Common myeloid progenitor, CD34-positive (primary cell): Measurements from ENCODE around the gene TIMP2.

Experiments
- CTCF ChIA-PET: fragments of 350-600 bp; sonication (Branson Sonifier 250); formaldehyde crosslinking; loops from one replicate; lab custom pipeline; 2021; ENCODE audit warnings: antibody characterized with exemption; lab: Charles Lee
- POLR2A ChIA-PET: fragments of 350-600 bp; sonication (Branson Sonifier 250); formaldehyde crosslinking; loops from one replicate; lab custom pipeline; 2021; ENCODE audit warnings: antibody characterized with exemption; lab: Charles Lee
- DNase-seq, 3 donors: peaks; one replicate each; pipeline versions ENCODE4 v3.0.0 to v3.0.0-alpha.2; 2013
- H3K27ac ChIP-seq, 2 experiments: 1 replicate in 1 of 2; 2 replicates in 1 of 2; pipeline ENCODE4 v1.7.0; 2013; ENCODE audit warnings: inconsistent platforms in 2 of 2, low read length in 2 of 2, mild to moderate bottlenecking in 2 of 2, low read depth in 1 of 2, moderate library complexity in 1 of 2; ENCODE audit not compliant: severe bottlenecking in 2 of 2, insufficient read depth in 1 of 2, poor library complexity in 1 of 2
- H3K27me3 ChIP-seq, 5 experiments: replicated peaks in 2 of 5; 1 replicate in 3 of 5; 2 replicates in 2 of 5; pipeline versions ENCODE4 v1.6.1 to v1.7.0; 2013; ENCODE audit warnings: low read length in 4 of 5, mild to moderate bottlenecking in 2 of 5, moderate library complexity in 2 of 5, inconsistent platforms in 1 of 5; ENCODE audit not compliant: insufficient read depth in 5 of 5, control insufficient read depth in 4 of 5
- H3K36me3 ChIP-seq, 4 experiments: 1 replicate in 2 of 4; 2 replicates in 2 of 4; pipeline versions ENCODE4 v1.6.1 to v1.7.0; 2013; ENCODE audit warnings: low read length in 3 of 4, control low read depth in 1 of 4, mild to moderate bottlenecking in 1 of 4; ENCODE audit not compliant: control insufficient read depth in 4 of 4, insufficient read depth in 4 of 4
- H3K4me1 ChIP-seq, 4 experiments: 1 replicate in 3 of 4; 2 replicates in 1 of 4; pipeline versions ENCODE4 v1.6.1 to v1.7.1; 2013; ENCODE audit warnings: low read length in 3 of 4, mild to moderate bottlenecking in 3 of 4, control low read depth in 1 of 4, inconsistent platforms in 1 of 4, moderate library complexity in 1 of 4; ENCODE audit not compliant: control insufficient read depth in 4 of 4, insufficient read depth in 4 of 4; ENCODE audit errors: control extremely low read depth in 1 of 4
- H3K4me3 ChIP-seq, 7 experiments: 1 replicate in 4 of 7; 2 replicates in 3 of 7; pipeline versions ENCODE4 v1.5.1 to v1.7.0; 2013; ENCODE audit warnings: mild to moderate bottlenecking in 7 of 7, low read length in 6 of 7, moderate library complexity in 6 of 7, inconsistent platforms in 2 of 7, low read depth in 2 of 7, control low read depth in 1 of 7; ENCODE audit not compliant: insufficient read depth in 4 of 7, control insufficient read depth in 1 of 7; ENCODE audit errors: extremely low read depth in 1 of 7
- H3K9me3 ChIP-seq, 5 experiments: 1 replicate in 4 of 5; 2 replicates in 1 of 5; pipeline versions ENCODE4 v1.6.1 to v1.7.1; 2013; ENCODE audit warnings: low read length in 4 of 5, mild to moderate bottlenecking in 2 of 5, inconsistent platforms in 1 of 5, low read depth in 1 of 5, moderate library complexity in 1 of 5; ENCODE audit not compliant: control insufficient read depth in 4 of 5, insufficient read depth in 2 of 5; ENCODE audit errors: control extremely low read depth in 1 of 5
- WGBS: methylation state at CpG from one replicate; pipeline ENCODE4 v1.1.5; 2013; ENCODE audit not compliant: insufficient coverage; 5-methylcytosine and 5-hydroxymethylcytosine counted together

Gene TIMP2

GRCh38 chr17:78842881-78843565 lies 82.2 kb downstream of the TIMP2 start:
- Histone ChIP-seq H3K4me3 (no peak overlapping the region), H3K27ac (no peak overlapping the region), H3K4me1 (peaks cover 8 to 33% (median 26%) of the 10 kb centered on the region in 4 experiments), H3K9me3 (no peaks in the 10 kb centered on the region), H3K36me3 (no peaks in the 10 kb centered on the region), H3K27me3 (no peaks in the 10 kb centered on the region)
- DNase-seq = peak; percentile 67 to 81 (median 76)
- POLR2A ChIA-PET = interaction anchor here (0.7 to 0.9 kb wide), 2 partner anchors 13 to 79 kb away, joined by 3 to 6 read pairs; no protein-coding TSS in a partner anchor
- WGBS = 84% methylated on average over 9 of the region's 10 CpGs
- CTCF ChIA-PET = interaction anchor here (1.6 to 2.4 kb wide), 3 partner anchors 10 to 124 kb away, joined by 3 to 6 read pairs (median 5); no protein-coding TSS in a partner anchor

DNA sequence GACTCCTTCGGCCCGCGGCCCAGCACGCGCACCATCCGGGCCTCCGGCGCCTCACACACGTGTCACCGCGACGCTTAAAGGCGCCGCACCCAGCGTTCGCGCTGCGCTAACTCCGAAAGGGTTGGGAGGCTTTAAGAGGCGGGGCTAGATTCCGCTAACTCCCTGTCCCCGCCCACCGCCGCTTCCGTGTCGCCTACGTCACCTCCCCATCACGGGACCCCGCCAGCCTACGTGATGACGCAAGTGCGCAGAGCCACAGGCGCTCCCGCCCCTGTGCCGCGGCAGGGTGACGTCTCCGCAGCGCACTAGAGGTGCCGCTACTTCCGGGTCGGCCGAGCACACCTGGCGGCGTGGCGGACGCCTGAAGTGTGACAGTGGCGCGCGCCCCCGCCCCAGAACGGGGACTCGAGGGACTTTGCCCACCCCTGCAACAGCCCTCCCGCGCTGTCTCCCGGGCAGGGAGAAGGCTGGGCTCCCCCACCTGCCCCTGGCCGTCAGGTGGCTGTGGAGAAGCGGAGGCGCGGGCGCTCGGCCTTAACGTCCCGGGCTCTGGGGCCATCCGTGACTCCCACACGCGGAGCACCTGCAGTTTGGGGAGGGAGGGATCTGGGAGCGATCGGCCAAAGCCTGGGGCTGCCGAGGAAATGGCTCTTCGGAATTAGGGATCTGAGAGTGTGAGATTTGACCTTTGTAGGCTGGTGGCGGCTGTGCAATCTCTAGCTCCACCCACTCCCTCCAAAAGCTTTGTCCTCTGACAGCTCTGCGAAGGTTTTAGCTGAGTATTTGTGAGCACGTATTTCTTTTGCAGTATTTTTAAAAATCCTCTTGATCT lies 84.2 kb downstream of the TIMP2 start, which contains the start of gene USP36:
Gene USP36 (minus strand): TSS at position 35 of the 832 bp plus-strand sequence. CDS start 4,451 bp downstream, outside the sequence.
- ChIA-PET POLR2A (interaction anchor here (0.9 kb wide), 1 partner anchor 9 kb away, joined by 3 read pairs; no protein-coding TSS in a partner anchor), CTCF (interaction anchor here (0.7 to 1.4 kb wide), 6 partner anchors 10 to 131 kb away, joined by 3 to 6 read pairs (median 3); no protein-coding TSS in a partner anchor)
- H3K4me3 ChIP-seq = peak within 1 kb of the TSS; percentile 63 to 88 (median 83)
- H3K27ac ChIP-seq = peak within 1 kb of the TSS; percentile 89 to 97
- H3K9me3 ChIP-seq = no peaks in the 10 kb centered on the region
- H3K36me3 ChIP-seq = peaks cover 8 to 19% (median 13%) of the 10 kb centered on the region in 4 experiments
- DNase-seq = peak; percentile 99 to 100 (median 99)
- peaks cover 8 to 33% (median 26%) of the 10 kb centered on the region in 4 experiments for H3K4me1 ChIP-seq
- WGBS = 0% methylated on average over 66 of the region's 74 CpGs
- H3K27me3 ChIP-seq = no peaks in the 10 kb centered on the region

DNA sequence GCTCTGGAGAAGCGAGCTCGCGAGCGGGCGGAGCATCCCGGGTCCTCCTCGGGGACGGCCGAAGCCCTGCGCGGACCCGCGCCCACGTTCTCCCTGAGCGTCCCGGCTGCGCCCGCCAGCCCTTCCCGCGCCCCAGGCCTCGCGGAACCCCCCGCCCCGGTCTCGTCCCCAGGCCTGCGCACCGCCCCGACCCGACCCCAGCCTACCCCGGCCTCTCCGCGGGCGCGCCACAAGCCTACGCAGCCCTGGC lies 84.7 kb downstream of the TIMP2 start:
- CTCF ChIA-PET = interaction anchor here (1.4 kb wide), 1 partner anchor 21 kb away, joined by 6 read pairs; no protein-coding TSS in a partner anchor
- H3K4me1 ChIP-seq = peaks cover 8 to 33% (median 26%) of the 10 kb centered on the region in 4 experiments
- H3K36me3 ChIP-seq = peaks cover 13 to 24% (median 18%) of the 10 kb centered on the region in 4 experiments
- WGBS = 0% methylated on average over 15 of the region's 35 CpGs
- no peak for DNase-seq
- POLR2A ChIA-PET = no interaction called here
- H3K27me3 ChIP-seq = no peaks in the 10 kb centered on the region
- H3K9me3 ChIP-seq = no peaks in the 10 kb centered on the region
- peak overlapping the region; percentile 63 to 88 (median 83) for H3K4me3 ChIP-seq
- H3K27ac ChIP-seq = peak overlapping the region; percentile 89 to 97

DNA sequence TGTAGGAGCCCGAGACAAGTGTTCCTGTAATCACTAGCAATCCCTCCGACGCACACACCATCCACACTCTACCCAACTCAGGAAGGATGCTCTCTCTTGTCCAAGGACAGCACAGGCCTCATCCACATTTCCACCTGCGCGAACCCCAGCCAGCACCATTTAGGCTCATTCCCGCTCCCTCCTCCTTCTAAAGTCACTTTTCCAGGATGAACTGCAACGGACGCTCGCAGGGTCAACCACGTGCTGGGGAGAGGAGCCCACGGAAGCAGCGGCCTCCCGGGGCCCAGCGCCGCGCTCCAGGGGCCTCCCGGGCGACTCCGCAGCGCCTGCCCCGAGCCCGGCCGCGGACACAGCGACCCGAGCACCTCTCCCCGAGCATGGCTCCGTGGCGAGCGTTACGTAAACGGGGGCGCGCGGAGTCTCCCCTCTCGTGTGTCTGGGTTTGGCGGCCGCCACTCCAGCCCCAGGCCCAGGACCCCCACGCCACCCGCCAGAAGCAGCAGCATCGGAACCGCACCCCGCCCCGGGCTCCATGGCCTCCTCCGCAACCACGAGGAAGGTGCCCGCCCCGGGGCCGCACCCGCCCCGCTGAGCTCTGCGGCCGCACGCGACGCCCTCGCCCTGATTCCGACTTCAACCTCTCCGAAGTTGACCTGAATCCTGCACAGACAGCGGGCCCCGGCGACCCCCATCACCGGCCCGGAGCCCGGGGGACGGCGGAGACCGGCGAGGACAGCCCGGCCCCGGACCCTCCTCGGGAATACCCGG lies 85.2 kb downstream of the TIMP2 start:
- CTCF ChIA-PET = interaction anchor here (1.4 kb wide), 1 partner anchor 21 kb away, joined by 6 read pairs; no protein-coding TSS in a partner anchor
- H3K4me1 ChIP-seq = peaks cover 8 to 33% (median 26%) of the 10 kb centered on the region in 4 experiments
- peaks cover 13 to 29% (median 23%) of the 10 kb centered on the region in 4 experiments for H3K36me3 ChIP-seq
- H3K27me3 ChIP-seq = no peaks in the 10 kb centered on the region
- WGBS = under 1% methylated on average over 72 of the region's 73 CpGs
- POLR2A ChIA-PET = no interaction called here
- H3K27ac ChIP-seq = peak overlapping the region; percentile 89 to 97
- H3K9me3 ChIP-seq = no peaks in the 10 kb centered on the region
- H3K4me3 ChIP-seq = peak overlapping the region; percentile 63 to 88 (median 83)
- DNase-seq = peak; percentile 48 to 74 (median 64)

GRCh38 chr17:78839235-78839761 lies 85.9 kb downstream of the TIMP2 start:
- peaks cover 13 to 35% (median 26%) of the 10 kb centered on the region in 4 experiments for H3K36me3 ChIP-seq
- no peak for DNase-seq

DNA sequence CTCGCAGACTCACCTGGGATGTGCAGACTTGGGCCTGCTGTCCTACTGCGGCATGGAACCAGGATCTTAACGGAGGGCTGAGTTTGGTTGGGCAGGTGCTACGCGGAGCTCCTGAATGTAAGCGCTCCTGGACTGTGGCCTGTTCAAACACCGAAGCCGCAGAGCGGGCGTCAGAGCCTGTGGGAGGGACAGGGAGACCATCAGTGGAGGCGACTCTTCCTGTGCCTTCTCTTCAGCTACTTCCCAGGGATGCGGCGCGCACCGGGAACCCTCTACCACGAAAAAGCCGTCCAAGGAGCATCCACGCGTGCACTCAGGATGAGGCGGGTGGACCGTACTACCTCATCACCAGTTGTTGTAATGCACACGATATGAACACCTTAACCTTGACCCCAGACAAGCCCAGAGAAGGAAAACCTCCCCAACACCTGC lies 86.6 kb downstream of the TIMP2 start:
- POLR2A ChIA-PET = no interaction called here
- Histone ChIP-seq H3K9me3 (no peaks in the 10 kb centered on the region), H3K4me3 (peak overlapping the region in 2 of 7 experiments; percentile 85), H3K27ac (no peak overlapping the region), H3K36me3 (peaks cover 13 to 39% (median 28%) of the 10 kb centered on the region in 4 experiments), H3K4me1 (peaks cover 8 to 25% (median 22%) of the 10 kb centered on the region in 4 experiments), H3K27me3 (no peaks in the 10 kb centered on the region)
- WGBS = 98% methylated on average over 21 of the region's 22 CpGs
- DNase-seq = no peak
- CTCF ChIA-PET = interaction anchor here (1.4 kb wide), 1 partner anchor 11 kb away, joined by 5 read pairs; no protein-coding TSS in a partner anchor

More at GRCh38 chr17:78839235-78839761, 85.9 kb downstream of the TIMP2 start:
- POLR2A ChIA-PET = no interaction called here
- Histone ChIP-seq H3K9me3 (no peaks in the 10 kb centered on the region), H3K27me3 (no peaks in the 10 kb centered on the region), H3K4me3 (peak overlapping the region; percentile 63 to 88 (median 83)), H3K4me1 (peaks cover 8 to 30% (median 24%) of the 10 kb centered on the region in 4 experiments), H3K27ac (peak overlapping the region; percentile 89 to 97)
- CTCF ChIA-PET = interaction anchor here (1.4 kb wide), 1 partner anchor 11 kb away, joined by 5 read pairs; no protein-coding TSS in a partner anchor
- 22% methylated on average over 9 of the region's 11 CpGs for WGBS
